ENCODE measurements around the gene ZNF331.
"Not testable (repeated sequence)": the region's sequence is repeated elsewhere in the genome, so short reads cannot be mapped to it uniquely, and the experiment has no call there.

ZNF331 gene

GRCh38 chr19:53537521-53538377, at the start of gene ZNF331:
TSS of gene ZNF331 (plus strand) at chr19:53538145. CDS start at chr19:53569377, 31,232 bp downstream.
- H3K4me3 ChIP-seq (ENCODE audit: low read length): peak within 1 kb of the TSS; percentile 82
- peaks cover 16% of the 10 kb centered on the region for H3K36me3 ChIP-seq (ENCODE audit: control insufficient read depth, insufficient read depth, low read length, severe bottlenecking)
- H3K4me1 ChIP-seq (ENCODE audit: control insufficient read depth, insufficient read depth, low read length): peaks cover 12% of the 10 kb centered on the region
- peak; percentile 81 for DNase-seq (ENCODE audit: low read depth)
- H3K9ac ChIP-seq (ENCODE audit: low read length): peak within 1 kb of the TSS; percentile 87
- no peaks in the 10 kb centered on the region for H3K9me3 ChIP-seq (ENCODE audit: control insufficient read depth, low read length)
- H3K27me3 ChIP-seq (replicated peaks; ENCODE audit: control insufficient read depth, insufficient read depth, low read length): no peaks in the 10 kb centered on the region

- Histone ChIP-seq H3K9ac (ENCODE audit: low read length) (no peak overlapping the region), H3K36me3 (ENCODE audit: control insufficient read depth, insufficient read depth, low read length, severe bottlenecking) (peaks cover 48% of the 10 kb centered on the region), H3K9me3 (ENCODE audit: control insufficient read depth, low read length) (peaks cover 52% of the 10 kb centered on the region), H3K4me3 (ENCODE audit: low read length) (peak overlapping the region; percentile 31), H3K4me1 (ENCODE audit: control insufficient read depth, insufficient read depth, low read length) (no peaks in the 10 kb centered on the region), H3K27me3 (replicated peaks; ENCODE audit: control insufficient read depth, insufficient read depth, low read length) (no peaks in the 10 kb centered on the region)
- DNase-seq (ENCODE audit: low read depth): no peak
Measured at GRCh38 chr19:53492153-53492552, 45.8 kb upstream of the ZNF331 start.

GRCh38 chr19:53497311-53498023, 40.5 kb upstream of the ZNF331 start:
- H3K4me1 ChIP-seq (ENCODE audit: control insufficient read depth, insufficient read depth, low read length); H3K36me3 ChIP-seq (ENCODE audit: control insufficient read depth, insufficient read depth, low read length, severe bottlenecking); H3K27me3 ChIP-seq (replicated peaks; ENCODE audit: control insufficient read depth, insufficient read depth, low read length); H3K4me3 ChIP-seq (ENCODE audit: low read length); H3K9ac ChIP-seq (ENCODE audit: low read length): not testable (repeated sequence)
- DNase-seq (ENCODE audit: low read depth): peak; percentile 11
- peaks cover 18% of the 10 kb centered on the region for H3K9me3 ChIP-seq (ENCODE audit: control insufficient read depth, low read length)

- not testable (repeated sequence) for H3K36me3 ChIP-seq (ENCODE audit: control insufficient read depth, insufficient read depth, low read length, severe bottlenecking); DNase-seq (ENCODE audit: low read depth); H3K4me1 ChIP-seq (ENCODE audit: control insufficient read depth, insufficient read depth, low read length); H3K4me3 ChIP-seq (ENCODE audit: low read length); H3K9ac ChIP-seq (ENCODE audit: low read length); H3K27me3 ChIP-seq (replicated peaks; ENCODE audit: control insufficient read depth, insufficient read depth, low read length)
- peaks cover 12% of the 10 kb centered on the region for H3K9me3 ChIP-seq (ENCODE audit: control insufficient read depth, low read length)
Measured at GRCh38 chr19:53498024-53498395, 39.9 kb upstream of the ZNF331 start.

GRCh38 chr19:53503151-53503550, 34.8 kb upstream of the ZNF331 start:
- H3K4me3 ChIP-seq (ENCODE audit: low read length); H3K9me3 ChIP-seq (ENCODE audit: control insufficient read depth, low read length); H3K9ac ChIP-seq (ENCODE audit: low read length); DNase-seq (ENCODE audit: low read depth); H3K36me3 ChIP-seq (ENCODE audit: control insufficient read depth, insufficient read depth, low read length, severe bottlenecking); H3K27me3 ChIP-seq (replicated peaks; ENCODE audit: control insufficient read depth, insufficient read depth, low read length): not testable (repeated sequence)
- peaks cover 17% of the 10 kb centered on the region for H3K4me1 ChIP-seq (ENCODE audit: control insufficient read depth, insufficient read depth, low read length)

- not testable (repeated sequence) for DNase-seq (ENCODE audit: low read depth); H3K9ac ChIP-seq (ENCODE audit: low read length); H3K27me3 ChIP-seq (replicated peaks; ENCODE audit: control insufficient read depth, insufficient read depth, low read length); H3K9me3 ChIP-seq (ENCODE audit: control insufficient read depth, low read length); H3K36me3 ChIP-seq (ENCODE audit: control insufficient read depth, insufficient read depth, low read length, severe bottlenecking)
- H3K4me1 ChIP-seq (ENCODE audit: control insufficient read depth, insufficient read depth, low read length): peaks cover 24% of the 10 kb centered on the region
- peak overlapping the region; percentile 74 for H3K4me3 ChIP-seq (ENCODE audit: low read length)
Measured at GRCh38 chr19:53503671-53504364, 34.1 kb upstream of the ZNF331 start.

- DNase-seq (ENCODE audit: low read depth): peak; percentile 46
- not testable (repeated sequence) for H3K36me3 ChIP-seq (ENCODE audit: control insufficient read depth, insufficient read depth, low read length, severe bottlenecking); H3K27me3 ChIP-seq (replicated peaks; ENCODE audit: control insufficient read depth, insufficient read depth, low read length); H3K9me3 ChIP-seq (ENCODE audit: control insufficient read depth, low read length)
- peak overlapping the region; percentile 85 for H3K9ac ChIP-seq (ENCODE audit: low read length)
- peak overlapping the region; percentile 74 for H3K4me3 ChIP-seq (ENCODE audit: low read length)
- peaks cover 24% of the 10 kb centered on the region for H3K4me1 ChIP-seq (ENCODE audit: control insufficient read depth, insufficient read depth, low read length)
Measured at GRCh38 chr19:53504365-53504703, 33.6 kb upstream of the ZNF331 start.

GRCh38 chr19:53504885-53505284, 33.1 kb upstream of the ZNF331 start:
- no peaks in the 10 kb centered on the region for H3K36me3 ChIP-seq (ENCODE audit: control insufficient read depth, insufficient read depth, low read length, severe bottlenecking)
- H3K9me3 ChIP-seq (ENCODE audit: control insufficient read depth, low read length): peaks cover 2% of the 10 kb centered on the region
- no peak for DNase-seq (ENCODE audit: low read depth)
- peak overlapping the region; percentile 74 for H3K4me3 ChIP-seq (ENCODE audit: low read length)
- peak overlapping the region; percentile 85 for H3K9ac ChIP-seq (ENCODE audit: low read length)
- H3K27me3 ChIP-seq (replicated peaks; ENCODE audit: control insufficient read depth, insufficient read depth, low read length): peaks cover 4% of the 10 kb centered on the region
- H3K4me1 ChIP-seq (ENCODE audit: control insufficient read depth, insufficient read depth, low read length): peaks cover 24% of the 10 kb centered on the region

- no peaks in the 10 kb centered on the region for H3K36me3 ChIP-seq (ENCODE audit: control insufficient read depth, insufficient read depth, low read length, severe bottlenecking)
- no peak overlapping the region for H3K9ac ChIP-seq (ENCODE audit: low read length)
- no peaks in the 10 kb centered on the region for H3K9me3 ChIP-seq (ENCODE audit: control insufficient read depth, low read length)
- H3K4me3 ChIP-seq (ENCODE audit: low read length): no peak overlapping the region
- H3K27me3 ChIP-seq (replicated peaks; ENCODE audit: control insufficient read depth, insufficient read depth, low read length): peaks cover 4% of the 10 kb centered on the region
- H3K4me1 ChIP-seq (ENCODE audit: control insufficient read depth, insufficient read depth, low read length): peaks cover 24% of the 10 kb centered on the region
- no peak for DNase-seq (ENCODE audit: low read depth)
Measured at GRCh38 chr19:53506728-53507127, 31.2 kb upstream of the ZNF331 start.

- H3K36me3 ChIP-seq (ENCODE audit: control insufficient read depth, insufficient read depth, low read length, severe bottlenecking): no peaks in the 10 kb centered on the region
- peak overlapping the region; percentile 5 for H3K9ac ChIP-seq (ENCODE audit: low read length)
- peak overlapping the region; percentile 14 for H3K4me3 ChIP-seq (ENCODE audit: low read length)
- peaks cover 4% of the 10 kb centered on the region for H3K27me3 ChIP-seq (replicated peaks; ENCODE audit: control insufficient read depth, insufficient read depth, low read length)
- no peaks in the 10 kb centered on the region for H3K9me3 ChIP-seq (ENCODE audit: control insufficient read depth, low read length)
- peak; percentile 15 for DNase-seq (ENCODE audit: low read depth)
- H3K4me1 ChIP-seq (ENCODE audit: control insufficient read depth, insufficient read depth, low read length): peaks cover 24% of the 10 kb centered on the region
Measured at GRCh38 chr19:53507523-53508442, 30.2 kb upstream of the ZNF331 start.
